ENCODE data around the gene RIPOR1.

- no peak for TF ChIP-seq EZH2 (IDR thresholded peaks at IDR 0.05; ENCODE audit: low read length)
- TF ChIP-seq, protein P1, sequence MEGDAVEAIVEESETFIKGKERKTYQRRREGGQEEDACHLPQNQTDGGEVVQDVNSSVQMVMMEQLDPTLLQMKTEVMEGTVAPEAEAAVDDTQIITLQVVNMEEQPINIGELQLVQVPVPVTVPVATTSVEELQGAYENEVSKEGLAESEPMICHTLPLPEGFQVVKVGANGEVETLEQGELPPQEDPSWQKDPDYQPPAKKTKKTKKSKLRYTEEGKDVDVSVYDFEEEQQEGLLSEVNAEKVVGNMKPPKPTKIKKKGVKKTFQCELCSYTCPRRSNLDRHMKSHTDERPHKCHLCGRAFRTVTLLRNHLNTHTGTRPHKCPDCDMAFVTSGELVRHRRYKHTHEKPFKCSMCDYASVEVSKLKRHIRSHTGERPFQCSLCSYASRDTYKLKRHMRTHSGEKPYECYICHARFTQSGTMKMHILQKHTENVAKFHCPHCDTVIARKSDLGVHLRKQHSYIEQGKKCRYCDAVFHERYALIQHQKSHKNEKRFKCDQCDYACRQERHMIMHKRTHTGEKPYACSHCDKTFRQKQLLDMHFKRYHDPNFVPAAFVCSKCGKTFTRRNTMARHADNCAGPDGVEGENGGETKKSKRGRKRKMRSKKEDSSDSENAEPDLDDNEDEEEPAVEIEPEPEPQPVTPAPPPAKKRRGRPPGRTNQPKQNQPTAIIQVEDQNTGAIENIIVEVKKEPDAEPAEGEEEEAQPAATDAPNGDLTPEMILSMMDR (optimal IDR thresholded peaks at IDR 0.05 in 1 of 3, IDR thresholded peaks at IDR 0.05 in 1 of 3, conservative IDR thresholded peaks at IDR 0.05 in 1 of 3; ENCODE audit: extremely low read depth in 1 of 3, insufficient read depth in 2 of 3, low read length in 3 of 3) = no peak
Observed at GRCh38 chr16:67531247-67531646, 2.6 kb downstream of the RIPOR1 start.
